Stimulated activated CD4-positive, alpha-beta T cell treated with anti-CD3 and anti-CD28 coated beads, Interleukin-1b, Interleukin-23, amount 100 ng/mL, for 1 hour (primary cell): ENCODE results near the gene NGEF.
"Not testable (repeated sequence)": the region's sequence is repeated elsewhere in the genome, so short reads cannot be mapped to it uniquely, and the experiment has no call there.

Experiments
- DNase-seq, 2 donors: peaks; one replicate each; pipeline ENCODE4 v3.0.0-alpha.2; 2020; ENCODE audit warnings: low read depth in 2 of 2

Gene NGEF

GRCh38 chr2:232928551-232929302, 84.3 kb downstream of the NGEF start:
- DNase-seq, result no peak

DNA sequence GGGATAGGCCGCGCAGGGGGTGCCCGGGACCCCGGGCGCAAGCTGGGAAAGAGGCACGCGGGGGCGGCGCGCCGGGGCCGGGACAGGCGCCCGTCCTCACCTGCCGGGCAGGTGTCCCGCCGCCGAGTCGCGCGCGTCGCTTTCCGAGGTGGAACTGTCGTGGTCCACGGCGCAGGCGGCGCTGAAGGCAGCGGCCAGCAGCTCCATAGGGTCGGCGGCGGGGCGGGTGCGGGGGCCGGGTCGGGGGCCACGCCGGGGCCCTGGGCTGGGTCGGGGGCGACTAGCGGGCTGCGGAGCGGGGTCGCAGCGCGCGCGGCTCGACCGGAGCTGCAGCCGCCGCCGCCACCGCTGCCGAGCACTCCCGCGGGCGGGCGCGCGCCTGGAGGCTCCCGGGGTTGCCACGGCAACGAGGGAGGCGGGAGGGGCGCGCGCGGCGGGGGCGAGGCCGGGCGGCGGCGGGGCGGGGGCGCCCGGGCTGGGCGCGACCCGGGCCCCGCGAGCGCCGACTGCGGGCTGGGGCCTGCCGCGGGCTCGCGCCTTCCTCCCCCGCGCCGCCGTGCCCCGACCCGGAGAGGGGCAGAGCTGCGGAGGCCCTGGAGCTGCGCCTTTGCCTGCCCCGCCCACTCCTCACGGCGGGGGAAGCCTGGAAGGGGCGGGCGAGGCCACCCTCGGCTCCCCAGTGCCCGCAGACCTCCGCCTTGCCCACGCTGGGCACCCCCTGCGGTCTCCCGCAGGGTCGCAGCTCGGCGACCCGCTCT, 85.1 kb downstream of the NGEF start:
- DNase-seq, result no peak

GRCh38 chr2:232927032-232927792, 85.8 kb downstream of the NGEF start:
- no peak for DNase-seq

DNA sequence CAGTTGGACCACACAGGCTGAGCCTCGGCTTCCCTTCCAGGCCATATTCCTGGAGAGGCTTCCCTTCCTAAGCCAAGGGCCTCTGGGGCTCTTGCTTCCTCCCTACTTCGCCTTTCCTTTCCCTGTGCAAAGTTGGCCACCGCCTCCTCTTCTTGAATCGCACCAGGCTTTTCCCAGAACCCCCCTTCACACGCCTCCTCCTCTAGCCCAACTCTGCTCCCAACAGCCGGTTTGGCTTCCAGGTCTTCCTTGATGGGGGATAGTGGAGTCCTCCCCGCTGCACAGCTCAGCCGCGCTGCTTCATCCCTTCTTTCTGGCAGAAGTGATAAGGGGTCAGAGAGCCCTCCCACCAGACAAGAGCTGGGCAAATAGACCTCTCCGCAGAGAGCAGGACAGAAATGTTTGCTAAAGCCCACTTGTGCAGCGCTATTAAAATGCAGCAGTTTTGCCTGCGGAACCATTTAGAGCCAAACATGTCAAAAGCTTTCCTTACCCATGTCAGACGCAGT, 86.6 kb downstream of the NGEF start:
- no peak for DNase-seq

GRCh38 chr2:232925821-232926156, 87.3 kb downstream of the NGEF start:
- DNase-seq, result no peak

DNA sequence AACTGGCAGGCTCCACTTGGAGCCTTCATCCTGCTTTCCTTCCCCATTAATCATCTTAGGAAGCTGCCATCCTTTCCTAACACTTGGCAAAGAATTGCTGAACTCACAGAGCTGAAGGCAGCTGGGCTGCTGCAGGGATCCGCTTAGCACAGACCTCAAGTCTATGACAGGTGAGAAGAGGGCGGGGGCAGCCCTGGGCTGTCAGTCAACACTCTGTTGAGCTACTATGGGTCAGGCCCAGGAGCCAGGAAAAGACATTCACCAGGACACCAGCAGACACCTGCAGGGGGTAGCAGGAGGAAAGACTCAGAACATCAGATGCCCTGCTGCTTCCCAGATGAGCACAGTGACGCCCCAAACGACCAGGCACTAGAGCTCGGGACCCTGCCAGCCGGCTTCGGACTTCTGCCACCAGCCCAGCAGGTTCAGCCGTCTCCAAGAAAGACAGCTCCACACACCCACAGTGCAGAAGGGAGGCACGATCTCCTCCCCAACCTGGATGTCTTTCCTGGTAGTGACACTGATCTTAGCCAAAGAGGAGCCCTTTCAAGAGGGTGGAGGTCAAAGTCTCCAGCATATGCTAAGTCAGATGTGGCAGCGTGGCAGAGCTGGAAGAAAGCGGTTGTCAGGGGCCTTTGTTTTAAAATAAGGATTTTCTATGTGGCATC, 87.8 kb downstream of the NGEF start:
- DNase-seq, result no peak

GRCh38 chr2:232924433-232924832, 88.6 kb downstream of the NGEF start:
- DNase-seq, result no peak

DNA sequence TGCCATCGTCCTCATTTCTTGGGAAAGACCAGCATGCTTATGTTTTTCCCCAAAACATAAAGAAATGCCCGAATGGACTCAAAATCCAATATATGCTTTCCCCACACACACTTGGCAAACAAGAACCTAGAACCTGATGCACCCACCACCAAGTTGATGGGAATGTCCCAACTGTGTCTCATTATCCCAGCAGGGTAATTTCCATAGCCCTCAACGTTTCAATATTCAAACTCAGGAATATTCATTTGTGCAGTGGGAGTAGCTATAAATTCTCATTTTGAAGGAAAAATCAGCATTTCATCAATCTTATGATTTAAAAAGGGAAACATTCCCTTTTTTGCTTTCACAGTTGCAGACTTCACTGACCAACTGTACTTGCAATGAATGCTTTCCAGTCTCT, 92.3 kb downstream of the NGEF start:
- no peak for DNase-seq

DNA sequence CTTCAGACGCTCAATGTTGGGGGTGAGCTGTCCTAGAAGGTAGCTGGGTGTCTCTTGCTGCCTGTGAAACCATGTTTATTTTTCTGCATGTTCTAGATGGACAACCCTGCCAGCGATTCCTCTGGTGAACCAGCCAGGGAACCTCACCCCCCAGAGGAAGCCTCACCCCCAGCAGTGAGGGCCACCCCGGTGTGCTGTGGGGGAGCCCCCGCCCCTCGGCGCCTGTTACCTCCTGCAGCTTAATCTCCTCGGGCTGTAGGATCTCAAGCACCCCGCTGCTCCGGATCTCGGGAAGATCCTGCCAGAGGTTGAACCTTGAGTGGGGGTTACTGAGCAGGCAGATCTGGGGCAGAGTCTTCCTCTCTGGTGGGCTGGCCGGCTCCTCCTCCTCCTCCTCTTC, 93.0 kb downstream of the NGEF start:
- no peak for DNase-seq

DNA sequence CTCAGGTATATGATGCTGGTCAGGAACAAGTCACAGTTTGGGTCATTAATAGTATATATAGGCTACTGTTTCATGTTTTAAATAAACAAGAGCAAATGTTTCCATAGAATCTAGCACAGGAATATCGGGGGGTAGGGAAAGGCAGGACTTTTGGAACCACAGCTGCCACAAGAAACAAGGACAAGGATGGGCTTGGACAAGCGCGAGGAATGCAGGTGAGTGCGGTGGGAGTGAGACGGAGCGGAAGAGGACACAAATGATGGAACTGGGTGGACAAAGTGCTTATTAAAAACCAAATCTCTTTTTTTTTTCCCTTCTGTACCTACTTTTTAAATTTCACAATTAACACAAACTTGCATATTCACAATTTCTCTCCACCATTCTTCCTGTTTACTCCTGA, 93.9 kb downstream of the NGEF start:
- no peak for DNase-seq

DNA sequence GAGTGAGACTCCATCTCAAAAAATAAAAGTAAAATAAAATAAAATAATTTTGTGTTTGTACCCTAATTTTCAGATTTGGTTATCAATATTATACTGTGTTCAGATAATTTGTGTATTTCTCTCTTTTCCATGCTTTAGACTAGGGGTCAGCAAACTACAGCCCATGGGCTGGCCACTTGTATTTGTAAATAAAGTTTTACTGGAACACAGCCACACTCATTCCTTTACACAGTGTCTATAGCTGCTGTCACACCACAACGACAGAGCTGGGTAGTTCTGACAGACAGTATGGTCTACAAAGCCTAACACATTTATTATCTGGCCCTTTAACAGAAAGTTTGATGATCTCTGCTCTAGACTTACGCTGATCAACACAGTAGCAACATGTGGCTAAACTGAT, 99.2 kb downstream of the NGEF start:
- no peak for DNase-seq

DNA sequence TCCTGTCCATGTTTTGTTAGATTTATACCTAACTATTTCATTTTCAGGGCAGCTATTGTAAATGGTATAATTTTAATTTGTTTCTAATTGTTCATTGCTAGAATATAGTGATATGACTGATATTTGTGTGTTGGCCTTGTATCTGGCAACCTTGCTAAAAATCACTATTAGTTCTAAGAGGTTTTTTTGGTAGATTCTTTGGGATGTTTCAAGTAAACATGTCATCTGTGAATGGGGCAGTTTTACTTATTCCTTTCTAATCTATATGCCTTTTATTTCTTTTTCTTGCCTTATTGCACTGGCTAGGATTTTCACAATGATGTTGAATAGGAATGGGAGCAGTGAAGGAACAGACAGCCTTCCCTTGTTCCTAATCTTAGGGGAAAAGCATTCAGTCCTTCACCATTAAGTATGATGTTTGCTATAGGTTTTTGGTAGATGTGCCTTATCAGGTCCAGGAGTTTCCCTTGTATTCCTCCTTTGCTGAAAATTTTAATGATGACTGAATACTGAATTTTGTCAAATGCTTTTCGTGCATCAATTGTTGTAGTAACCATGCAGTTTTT, 101.3 kb downstream of the NGEF start:
- DNase-seq, result no peak

GRCh38 chr2:232910376-232910775, 102.7 kb downstream of the NGEF start:
- no peak for DNase-seq

DNA sequence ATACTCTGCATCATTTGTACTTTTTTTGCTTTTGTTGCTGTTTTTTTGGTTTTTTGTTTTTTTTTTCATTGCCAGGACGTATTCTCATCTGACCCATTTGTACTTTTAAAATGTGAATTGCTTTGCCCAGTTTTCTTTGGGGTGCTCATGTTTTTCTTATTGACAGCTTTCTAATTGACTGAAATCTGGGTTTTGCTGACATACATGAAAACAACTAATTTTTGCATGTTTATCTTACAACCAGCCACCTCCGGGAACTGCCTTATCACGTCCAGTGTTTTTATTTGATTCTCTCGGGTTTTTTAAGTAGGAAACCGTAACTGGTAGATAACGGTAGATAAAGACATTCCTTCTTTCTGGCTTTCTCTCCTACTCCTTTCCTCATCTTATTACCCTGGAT, 104.4 kb downstream of the NGEF start:
- no peak for DNase-seq

- DNase-seq, result not testable (repeated sequence)
These were observed 105.4 kb downstream of the NGEF start for GRCh38 chr2:232907718-232908085.

GRCh38 chr2:232906867-232907717, 106.0 kb downstream of the NGEF start:
- not testable (repeated sequence) for DNase-seq

- no peak for DNase-seq
These were observed 109.1 kb downstream of the NGEF start for GRCh38 chr2:232903989-232904388.

DNA sequence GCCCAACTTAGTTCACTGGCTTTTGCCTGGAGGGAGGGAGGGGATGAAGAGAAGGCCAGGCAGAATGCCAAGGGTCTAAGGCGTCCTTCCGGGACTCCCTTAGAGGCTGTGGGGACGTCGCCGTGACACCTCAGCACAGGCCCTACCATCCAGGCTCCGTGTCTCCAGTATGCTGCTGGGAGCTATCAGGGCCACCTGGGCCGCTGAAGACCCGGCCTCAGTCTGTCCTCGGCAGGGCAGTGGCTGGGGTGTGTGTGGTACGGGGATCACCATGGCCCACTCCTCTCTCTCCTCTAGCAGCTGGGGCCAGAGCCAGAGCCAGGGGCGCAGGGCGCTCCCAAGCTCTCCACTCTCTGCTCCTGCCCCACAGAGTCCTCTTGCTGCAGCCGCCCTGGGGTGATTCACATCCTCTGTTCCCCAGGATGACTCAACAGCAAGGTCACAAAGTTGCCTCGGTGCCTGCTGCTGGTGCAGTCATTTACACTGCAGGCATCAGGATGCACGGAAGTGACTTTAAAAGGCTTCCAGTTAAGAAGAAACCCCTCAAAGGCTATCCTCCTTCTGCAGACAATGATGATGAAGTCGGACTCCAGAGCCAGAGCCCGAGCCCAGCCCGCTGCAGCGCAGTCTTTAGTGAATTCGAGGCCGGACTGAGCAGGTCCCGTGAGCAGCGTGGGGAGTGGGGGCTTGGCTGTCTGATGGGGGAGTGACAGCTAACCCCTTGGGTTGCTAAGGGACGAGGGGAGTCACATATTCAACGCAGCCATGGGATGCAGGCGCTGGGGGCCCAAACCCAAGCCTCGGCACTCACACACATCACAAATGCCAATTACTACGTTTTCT, 111.1 kb downstream of the NGEF start:
- no peak for DNase-seq

GRCh38 chr2:232900811-232901735, 112.0 kb downstream of the NGEF start:
- no peak for DNase-seq
